Ramos (cell line): ENCODE data around the gene FAM171A2.

Experiments used
- in situ Hi-C: fragments of 300-500 bp; cut with MboI; formaldehyde crosslinking; loops from one replicate; pipeline ENCODE4 v1.14.3; 2022; ENCODE audit warnings: low sequenced_read_pairs; ENCODE audit not compliant: unreplicated experiment

The FAM171A2 gene

DNA sequence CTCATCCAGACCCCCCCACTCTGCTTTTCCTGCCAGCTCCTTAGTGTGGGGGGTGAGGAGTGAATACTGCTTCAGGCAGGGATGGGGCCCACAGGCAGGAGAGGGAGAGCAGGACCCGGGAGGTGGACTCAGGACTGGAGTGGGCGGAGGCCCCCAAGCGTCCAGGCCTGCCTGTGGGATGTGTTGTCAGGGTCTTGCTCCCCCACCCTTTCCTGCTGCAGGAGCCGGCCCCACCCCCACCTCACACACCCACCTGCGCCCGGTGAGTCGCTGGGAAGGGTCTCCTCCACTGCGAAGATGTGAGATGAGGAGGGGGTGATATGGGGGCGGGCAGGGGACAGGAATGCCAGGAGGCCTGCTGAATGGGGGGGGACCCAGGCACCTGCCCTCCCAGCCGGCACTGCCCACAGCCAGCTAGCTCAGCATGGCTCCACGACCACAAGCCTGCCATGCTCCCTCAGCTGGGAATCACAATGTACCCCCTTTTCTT lies 1.1 kb downstream of the FAM171A2 start:
- in situ Hi-C loops = no loop called here

DNA sequence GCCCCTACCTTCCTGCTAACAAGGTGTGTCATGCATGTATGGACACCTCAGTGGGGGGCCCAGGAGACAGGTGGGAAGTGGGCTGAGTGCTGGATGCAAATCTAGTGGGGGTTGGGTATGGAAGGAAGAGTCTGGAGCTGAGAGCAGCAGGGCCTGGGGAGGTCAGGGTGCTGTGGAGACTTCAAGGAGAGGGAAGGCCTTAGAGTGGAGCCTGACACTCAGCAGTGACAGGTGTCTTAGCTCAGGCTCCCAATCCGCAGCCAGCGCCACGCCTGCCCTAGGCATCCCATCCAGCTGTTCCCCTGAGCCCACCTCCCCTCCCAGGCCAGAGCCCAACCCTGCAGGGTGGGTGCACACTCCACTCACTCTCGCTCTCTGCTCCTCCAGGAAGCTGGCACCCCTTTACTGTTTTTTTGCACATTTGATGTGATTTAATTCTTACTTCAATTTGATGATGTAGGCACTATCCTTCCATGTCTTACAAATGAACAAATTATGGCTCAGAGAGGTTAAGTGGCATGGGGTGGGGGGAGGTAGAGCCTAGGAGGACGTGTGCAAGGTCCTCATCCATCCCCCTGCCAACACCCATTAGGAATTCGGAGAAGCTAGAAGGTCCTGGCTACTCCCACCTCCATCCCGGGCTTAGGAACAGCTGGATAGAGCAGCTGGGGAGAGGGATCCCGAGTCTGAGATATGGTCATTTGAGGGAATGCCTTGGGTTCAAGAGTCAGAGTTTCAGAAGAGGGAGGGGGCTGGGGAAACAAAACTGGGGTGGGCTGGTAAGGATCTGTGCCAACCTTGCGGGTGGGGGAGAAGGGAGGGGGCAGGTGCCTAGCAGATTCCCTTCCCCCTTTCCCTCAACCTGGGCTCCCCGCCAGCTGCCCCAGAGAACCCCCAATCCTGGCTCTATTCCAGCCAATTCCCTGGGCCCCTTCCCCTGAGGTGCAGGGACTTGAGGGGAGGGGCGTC lies 2.1 kb downstream of the FAM171A2 start:
- in situ Hi-C loops = no loop called here

DNA sequence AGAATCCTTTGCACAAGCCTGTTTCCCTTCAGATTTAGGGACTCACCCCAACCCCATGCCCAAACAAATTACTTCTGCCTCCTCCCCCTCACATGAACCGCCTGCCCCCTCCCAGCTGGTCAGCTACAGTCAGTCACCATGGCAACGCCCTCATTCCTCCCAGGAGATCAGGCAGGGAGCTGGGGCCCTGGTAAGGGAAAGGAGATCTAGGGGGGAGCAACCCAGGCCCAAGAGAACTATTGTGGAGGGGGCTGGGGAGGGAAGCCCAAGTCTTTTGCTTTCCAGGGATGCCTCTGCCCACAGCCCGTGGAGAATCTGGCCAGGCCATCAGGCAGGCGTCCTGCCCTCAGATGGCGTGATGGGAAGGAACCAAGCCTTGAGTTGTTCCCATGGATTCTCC lies 2.8 kb downstream of the FAM171A2 start:
- in situ Hi-C loops = no loop called here

DNA sequence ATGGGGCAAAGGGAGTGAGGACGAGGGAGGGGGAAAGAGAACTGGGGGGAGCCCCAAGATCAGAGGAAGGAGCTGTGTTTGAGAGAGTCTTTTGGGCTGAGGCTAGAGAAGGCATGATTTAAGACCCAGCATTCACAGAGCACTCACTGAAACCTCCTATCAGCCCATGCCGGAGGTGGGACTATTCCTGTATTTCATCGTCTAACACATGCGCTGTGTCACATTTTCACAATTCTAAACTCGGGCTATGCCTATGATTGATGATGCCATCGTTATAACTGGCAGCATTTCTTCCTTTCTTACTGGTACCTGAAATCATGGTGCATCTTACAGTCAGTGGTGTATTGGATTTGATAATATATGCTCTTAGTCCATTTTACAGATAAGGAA lies 3.5 kb downstream of the FAM171A2 start:
- in situ Hi-C loops = no loop called here

DNA sequence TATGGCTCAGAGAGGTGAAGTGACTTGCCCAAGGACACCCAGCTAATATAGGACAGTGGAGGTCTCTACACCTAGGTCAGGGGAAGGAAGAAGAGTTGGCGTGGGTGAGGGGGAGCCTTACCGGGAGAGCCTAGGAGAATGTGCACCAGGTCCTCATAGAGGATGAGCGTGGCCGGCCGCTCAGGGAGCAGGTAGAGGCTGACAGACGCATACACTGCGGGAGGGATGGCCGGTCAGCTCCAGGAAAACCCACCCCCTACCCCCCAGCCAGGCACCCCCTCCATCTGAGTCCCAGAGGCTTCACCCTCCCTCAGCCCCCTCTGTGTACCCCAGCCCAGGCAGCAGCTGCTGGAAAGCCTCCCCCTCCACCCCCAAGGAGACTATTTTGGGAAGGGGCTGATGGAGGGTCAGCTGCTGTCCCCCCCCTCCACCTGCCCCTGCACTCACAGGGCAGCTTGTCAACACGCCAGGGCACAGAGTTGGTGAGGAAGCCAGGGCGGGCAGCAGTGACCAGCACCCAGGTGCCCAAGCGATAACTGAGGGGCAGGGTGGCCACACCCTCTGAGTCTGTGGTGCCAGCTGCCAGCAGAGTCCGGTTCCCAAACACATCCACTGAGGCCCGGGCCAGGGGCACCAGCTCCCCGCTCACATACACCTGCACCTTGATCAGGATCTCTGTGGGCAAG lies 4.1 kb downstream of the FAM171A2 start:
- in situ Hi-C loops = no loop called here

DNA sequence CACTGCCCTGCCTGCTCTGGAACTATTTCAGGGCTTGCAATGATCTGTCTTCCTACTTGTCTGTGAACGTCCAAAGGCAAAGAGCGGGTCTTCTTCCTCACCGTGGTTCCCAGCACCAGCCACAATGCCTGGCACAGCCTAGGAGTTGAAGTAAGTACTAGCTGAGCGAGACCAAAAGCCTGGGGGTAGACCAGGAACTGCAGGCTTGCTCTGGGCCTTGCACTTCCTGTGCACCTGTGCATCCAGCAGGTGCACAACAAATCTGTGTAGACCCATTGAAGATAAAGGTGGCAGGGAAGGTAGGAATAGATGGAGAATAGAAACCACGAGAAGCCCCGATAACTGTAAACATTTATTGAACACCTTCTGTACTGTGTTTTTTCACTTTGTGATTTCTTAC lies 4.6 kb downstream of the FAM171A2 start:
- in situ Hi-C loops = no loop called here

DNA sequence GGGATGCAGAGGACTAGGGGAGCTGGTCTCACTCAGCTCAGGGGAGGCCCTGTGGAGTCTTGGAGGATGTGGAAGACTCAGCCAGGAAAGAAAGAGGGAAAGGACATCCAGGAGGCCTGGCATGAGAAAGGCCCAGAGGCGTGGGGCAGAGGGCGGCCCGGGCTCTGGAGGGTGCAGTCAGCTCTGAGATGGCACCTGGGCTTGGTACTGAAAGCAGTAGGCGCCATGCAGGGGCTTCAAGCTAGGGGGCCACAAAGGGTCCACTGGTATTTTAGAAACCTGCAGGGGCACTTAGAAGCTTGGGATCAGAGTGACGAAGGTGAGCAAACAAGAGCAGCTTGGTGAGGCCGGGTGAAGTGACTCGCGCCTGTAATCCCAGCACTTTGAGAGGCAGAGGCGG lies 5.6 kb downstream of the FAM171A2 start:
- in situ Hi-C loops = no loop called here

DNA sequence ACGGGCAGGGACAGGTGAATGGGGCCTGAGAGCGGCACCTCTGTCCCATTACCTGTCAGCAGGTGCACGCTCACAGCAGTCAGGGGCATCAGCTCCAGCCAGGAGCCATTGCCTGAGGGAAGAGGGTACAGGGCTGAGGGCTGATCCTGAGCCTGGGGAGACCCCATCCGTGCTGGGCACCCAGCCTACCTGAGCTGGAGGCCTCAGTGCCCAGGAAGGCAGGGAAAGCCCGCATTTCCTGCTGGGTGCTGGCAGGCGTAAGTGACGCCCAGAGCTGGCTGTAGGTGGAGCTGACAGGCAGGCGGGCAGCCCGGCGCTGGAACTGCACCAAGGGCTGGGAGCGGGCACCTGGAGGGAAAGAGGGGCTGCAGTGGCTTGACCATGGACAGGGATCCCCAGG lies 7.4 kb downstream of the FAM171A2 start:
- in situ Hi-C loops = no loop called here

DNA sequence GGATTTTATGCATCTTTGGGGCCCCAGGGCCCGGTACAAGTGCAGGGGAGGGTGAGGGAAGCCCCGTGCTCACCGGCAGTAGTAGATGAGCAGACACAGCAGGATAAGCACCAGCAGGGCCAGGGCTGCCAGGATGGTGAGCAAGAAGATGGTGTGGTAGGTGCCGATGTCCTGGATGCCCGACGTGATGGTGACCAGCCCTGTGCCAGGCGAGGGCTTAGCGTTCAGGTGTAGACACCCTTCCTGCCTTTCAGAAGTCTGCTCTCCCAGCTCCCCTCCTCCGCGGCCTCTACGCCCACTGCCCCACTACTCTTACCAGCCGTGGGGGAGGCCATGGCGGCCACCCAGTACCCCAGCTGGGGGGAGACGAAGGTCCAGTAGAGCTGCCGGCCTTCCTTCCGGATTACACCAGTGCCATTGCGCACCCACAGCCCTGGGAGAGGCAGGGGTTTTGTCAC lies 8.0 kb downstream of the FAM171A2 start:
- in situ Hi-C loops = no loop called here

DNA sequence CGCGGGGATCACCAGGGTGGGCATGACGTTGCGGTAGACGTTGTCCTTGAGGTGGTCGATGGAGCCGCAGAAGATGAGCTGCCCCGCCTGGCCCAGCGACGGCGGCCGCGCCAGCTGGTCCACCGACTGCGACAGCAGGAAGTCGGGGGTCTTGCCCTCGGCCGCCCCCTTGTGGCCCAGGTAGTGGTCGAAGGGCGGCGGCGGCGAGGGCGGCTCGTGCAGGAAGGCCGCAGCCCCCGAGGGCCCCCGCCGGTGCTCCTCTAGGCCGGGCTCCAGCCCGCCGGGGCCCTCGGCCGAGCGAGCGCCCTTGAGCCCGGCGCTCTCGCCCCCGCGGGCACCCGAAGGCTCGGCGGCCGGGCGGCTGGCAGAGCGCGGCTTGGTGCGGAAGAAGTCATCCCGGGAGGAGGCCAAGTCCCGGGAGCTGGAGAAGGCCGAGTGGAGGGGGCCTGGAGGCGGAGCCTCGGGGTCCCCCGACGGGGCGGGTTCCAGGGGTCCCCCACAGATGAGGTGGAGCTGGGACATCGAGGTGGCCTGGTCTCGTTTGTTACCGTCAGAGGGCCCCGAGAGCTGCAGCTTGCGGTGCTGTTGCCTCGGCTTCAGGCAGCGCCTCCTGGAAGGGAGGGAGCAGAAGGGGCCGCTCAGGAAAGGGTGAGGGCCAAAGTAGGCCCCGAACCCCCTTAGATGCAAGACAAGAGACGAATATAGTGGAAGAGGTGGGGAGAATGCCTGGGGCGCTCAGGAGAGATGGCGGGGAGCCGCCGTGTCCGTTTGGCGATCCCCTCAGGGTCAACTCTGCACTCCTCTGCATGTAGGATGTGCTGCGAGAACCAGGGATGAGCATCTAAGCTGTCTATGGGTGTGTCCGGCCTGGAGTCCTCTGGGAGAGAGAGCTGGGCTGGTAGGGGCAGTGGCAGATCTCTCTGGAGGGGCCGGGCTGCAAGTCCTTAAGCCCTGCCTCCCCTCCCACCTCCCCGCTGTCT lies 8.8 kb downstream of the FAM171A2 start:
- in situ Hi-C loops = no loop called here

DNA sequence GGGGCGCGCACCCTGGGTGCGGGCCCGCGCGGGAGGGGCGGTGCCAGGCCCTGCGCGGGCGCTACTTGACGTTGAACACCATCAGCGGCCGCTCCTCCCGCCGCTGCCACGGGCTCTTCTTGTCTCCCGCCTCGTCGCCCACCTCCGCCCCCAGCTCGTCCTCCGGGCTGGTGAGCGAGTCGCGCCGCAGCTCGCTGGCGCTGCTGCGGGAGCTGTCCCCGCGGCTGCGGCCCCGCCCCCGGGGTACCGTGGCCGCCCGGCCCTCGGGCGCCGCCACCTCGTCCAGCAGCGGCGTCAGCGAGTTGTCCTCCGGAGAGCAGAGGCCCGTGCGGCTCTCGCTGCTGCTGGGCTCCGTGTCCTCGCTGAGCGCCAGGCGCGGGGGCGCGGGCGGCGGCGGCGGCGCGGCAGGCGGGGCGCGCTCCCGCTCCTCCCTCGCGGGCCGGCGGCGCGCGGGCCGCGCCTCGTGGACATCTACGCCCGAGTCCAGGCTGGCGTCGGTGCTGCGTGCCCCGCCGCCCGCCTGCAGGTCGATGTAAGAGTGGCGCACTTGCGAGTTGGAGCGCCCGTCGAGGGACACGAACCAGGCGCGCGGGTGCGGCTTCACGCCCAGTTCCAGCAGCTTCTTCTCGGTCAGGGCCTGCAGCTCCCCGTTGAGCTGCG lies 9.9 kb downstream of the FAM171A2 start:
- in situ Hi-C loops = no loop called here

DNA sequence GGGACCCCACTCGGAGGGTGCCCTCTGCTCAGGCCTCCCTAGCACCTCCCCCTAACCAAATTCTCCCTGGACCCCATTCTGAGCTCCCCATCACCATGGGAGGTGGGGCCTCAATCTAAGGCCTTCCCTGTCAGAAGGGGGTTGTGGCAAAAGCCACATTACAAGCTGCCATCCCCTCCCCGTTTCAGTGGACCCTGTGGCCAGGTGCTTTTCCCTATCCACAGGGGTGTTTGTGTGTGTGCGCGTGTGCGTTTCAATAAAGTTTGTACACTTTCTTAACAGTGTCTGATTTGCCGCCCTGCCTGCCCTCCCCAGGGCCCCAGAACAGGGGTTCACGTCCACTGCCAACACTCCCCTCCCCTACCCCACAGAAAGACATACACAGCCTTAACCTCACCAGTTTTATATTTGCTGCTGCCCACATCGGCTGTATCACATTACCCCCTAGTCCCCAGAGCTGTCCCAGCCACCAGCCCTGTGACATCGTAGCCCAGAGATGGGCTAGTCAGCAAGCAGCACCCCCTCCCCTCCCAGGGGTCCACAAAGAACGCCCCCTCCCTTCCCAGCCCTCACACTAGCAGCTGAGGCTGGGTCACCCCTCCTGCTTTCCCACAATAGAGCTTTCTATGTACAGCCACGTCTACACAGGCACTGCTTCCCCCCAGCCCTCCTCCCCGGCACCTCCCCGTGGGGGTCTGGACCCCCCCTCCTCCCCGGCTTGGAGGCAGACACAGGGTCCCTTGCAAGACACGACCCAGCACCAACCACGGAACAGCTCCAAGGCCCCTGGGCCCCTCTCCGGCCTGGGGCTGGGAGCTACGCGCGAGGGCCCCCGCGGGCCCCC lies 10.6 kb downstream of the FAM171A2 start:
- in situ Hi-C loops = no loop called here

DNA sequence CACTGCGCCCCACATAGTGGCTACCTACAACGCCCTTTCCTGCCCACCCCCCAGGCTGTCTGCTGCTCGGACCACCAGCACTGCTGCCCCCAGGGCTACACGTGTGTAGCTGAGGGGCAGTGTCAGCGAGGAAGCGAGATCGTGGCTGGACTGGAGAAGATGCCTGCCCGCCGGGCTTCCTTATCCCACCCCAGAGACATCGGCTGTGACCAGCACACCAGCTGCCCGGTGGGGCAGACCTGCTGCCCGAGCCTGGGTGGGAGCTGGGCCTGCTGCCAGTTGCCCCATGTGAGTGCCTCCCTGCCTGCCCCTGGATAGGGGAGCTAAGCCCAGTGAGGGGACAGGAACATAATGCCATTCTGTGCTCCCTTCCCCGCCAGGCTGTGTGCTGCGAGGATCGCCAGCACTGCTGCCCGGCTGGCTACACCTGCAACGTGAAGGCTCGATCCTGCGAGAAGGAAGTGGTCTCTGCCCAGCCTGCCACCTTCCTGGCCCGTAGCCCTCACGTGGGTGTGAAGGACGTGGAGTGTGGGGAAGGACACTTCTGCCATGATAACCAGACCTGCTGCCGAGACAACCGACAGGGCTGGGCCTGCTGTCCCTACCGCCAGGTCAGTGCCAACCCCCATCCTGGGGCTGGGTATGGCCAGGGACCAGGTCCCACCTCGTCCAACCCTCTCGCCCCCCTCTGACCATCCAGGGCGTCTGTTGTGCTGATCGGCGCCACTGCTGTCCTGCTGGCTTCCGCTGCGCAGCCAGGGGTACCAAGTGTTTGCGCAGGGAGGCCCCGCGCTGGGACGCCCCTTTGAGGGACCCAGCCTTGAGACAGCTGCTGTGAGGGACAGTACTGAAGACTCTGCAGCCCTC lies 11.5 kb downstream of the FAM171A2 start:
- in situ Hi-C loops = no loop called here

DNA sequence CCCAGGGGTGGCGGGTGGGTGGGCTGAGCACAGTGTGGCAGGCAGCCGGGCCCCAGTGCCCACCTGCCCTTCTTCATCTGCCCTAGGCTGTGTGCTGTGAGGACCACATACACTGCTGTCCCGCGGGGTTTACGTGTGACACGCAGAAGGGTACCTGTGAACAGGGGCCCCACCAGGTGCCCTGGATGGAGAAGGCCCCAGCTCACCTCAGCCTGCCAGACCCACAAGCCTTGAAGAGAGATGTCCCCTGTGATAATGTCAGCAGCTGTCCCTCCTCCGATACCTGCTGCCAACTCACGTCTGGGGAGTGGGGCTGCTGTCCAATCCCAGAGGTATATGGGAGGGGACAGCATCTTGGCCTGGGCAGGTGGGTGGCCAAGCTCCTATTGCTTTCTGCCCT lies 12.2 kb downstream of the FAM171A2 start:
- in situ Hi-C loops = no loop called here

DNA sequence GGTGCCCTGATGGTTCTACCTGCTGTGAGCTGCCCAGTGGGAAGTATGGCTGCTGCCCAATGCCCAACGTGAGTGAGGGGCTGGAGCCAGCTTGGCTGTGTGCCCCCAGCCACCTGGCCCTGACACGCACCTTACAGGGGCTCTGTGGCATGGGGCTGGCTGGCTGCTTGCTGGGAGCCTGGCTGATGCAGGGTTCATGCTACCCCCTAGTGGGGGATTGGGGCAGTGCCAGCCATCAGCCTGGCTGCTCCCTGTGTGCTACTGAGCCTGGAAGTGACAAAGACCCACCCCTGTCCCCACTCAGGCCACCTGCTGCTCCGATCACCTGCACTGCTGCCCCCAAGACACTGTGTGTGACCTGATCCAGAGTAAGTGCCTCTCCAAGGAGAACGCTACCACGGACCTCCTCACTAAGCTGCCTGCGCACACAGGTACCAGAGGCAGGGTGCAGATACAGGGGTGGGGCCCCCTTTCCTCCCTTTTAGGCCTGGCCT lies 12.9 kb downstream of the FAM171A2 start:
- in situ Hi-C loops = no loop called here

DNA sequence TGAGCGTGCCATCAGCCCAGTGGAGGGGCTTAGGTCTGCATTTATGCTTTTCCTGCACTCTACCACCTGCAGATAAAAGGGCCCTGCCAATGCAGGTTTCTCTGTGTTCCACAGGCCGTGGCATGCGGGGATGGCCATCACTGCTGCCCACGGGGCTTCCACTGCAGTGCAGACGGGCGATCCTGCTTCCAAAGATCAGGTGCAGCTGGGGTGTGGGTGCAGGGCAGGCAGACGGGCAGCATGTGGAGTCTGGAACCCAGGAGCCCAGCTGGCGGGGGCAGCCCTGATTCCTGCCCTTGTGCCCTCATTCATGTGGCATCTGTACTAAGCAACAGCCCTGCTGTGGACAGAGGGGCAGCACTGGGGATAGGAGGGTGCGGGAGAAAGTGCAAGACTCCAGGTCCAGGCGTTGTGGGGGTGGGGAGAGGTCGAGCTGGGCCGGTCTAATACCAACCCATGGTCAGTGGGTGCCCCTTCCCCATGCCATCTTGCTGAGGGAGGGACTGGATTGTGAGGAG lies 14.0 kb downstream of the FAM171A2 start:
- in situ Hi-C loops = no loop called here

DNA sequence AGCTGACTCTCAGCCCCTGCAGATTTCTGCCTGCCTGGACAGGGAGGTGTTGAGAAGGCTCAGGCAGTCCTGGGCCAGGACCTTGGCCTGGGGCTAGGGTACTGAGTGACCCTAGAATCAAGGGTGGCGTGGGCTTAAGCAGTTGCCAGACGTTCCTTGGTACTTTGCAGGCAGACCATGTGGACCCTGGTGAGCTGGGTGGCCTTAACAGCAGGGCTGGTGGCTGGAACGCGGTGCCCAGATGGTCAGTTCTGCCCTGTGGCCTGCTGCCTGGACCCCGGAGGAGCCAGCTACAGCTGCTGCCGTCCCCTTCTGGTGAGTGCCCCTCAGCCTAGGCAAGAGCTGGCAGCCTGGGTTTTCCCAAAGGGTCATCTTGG lies 14.7 kb downstream of the FAM171A2 start:
- in situ Hi-C loops = no loop called here
